ENCODE measurements around the gene NPTN.

The NPTN gene

GRCh38 chr15:73585871-73586654 is 47.1 kb downstream of the NPTN start:
- no peak overlapping the region for H3K27ac ChIP-seq (ENCODE audit: poor library complexity, severe bottlenecking)
- H3K4me3 ChIP-seq (ENCODE audit: severe bottlenecking): no peak overlapping the region
- H3K27me3 ChIP-seq (ENCODE audit: insufficient read depth, poor library complexity, severe bottlenecking): no peaks in the 10 kb centered on the region
- TF ChIP-seq CTCF (IDR thresholded peaks at IDR 0.05; ENCODE audit: poor library complexity, severe bottlenecking): no peak
- peaks cover 96% of the 10 kb centered on the region for H3K36me3 ChIP-seq (ENCODE audit: low read depth)
- H3K4me1 ChIP-seq (ENCODE audit: insufficient read depth, poor library complexity, severe bottlenecking): no peaks in the 10 kb centered on the region
- ATAC-seq (ENCODE audit: low read depth): no peak
- no peak for DNase-seq (ENCODE audit: low spot score)
- no peaks in the 10 kb centered on the region for H3K9me3 ChIP-seq (ENCODE audit: severe bottlenecking)

GRCh38 chr15:73584699-73585420 is 48.3 kb downstream of the NPTN start:
- no peak overlapping the region for H3K27ac ChIP-seq (ENCODE audit: poor library complexity, severe bottlenecking)
- H3K9me3 ChIP-seq (ENCODE audit: severe bottlenecking): no peaks in the 10 kb centered on the region

GRCh38 chr15:73583544-73583943 is 49.6 kb downstream of the NPTN start:
- H3K4me3 ChIP-seq (ENCODE audit: severe bottlenecking): no peak overlapping the region
- DNase-seq (ENCODE audit: low spot score) (no peak), ATAC-seq (ENCODE audit: low read depth) (no peak)
- peaks cover 88% of the 10 kb centered on the region for H3K36me3 ChIP-seq (ENCODE audit: low read depth)
- no peaks in the 10 kb centered on the region for H3K9me3 ChIP-seq (ENCODE audit: severe bottlenecking)
- no peaks in the 10 kb centered on the region for H3K4me1 ChIP-seq (ENCODE audit: insufficient read depth, poor library complexity, severe bottlenecking)
- TF ChIP-seq CTCF (IDR thresholded peaks at IDR 0.05; ENCODE audit: poor library complexity, severe bottlenecking): no peak
- H3K27ac ChIP-seq (ENCODE audit: poor library complexity, severe bottlenecking): no peak overlapping the region
- H3K27me3 ChIP-seq (ENCODE audit: insufficient read depth, poor library complexity, severe bottlenecking): no peaks in the 10 kb centered on the region

More at GRCh38 chr15:73584699-73585420, 48.3 kb downstream of the NPTN start:
- Histone ChIP-seq H3K4me3 (ENCODE audit: severe bottlenecking) (no peak overlapping the region), H3K36me3 (ENCODE audit: low read depth) (peaks cover 93% of the 10 kb centered on the region), H3K4me1 (ENCODE audit: insufficient read depth, poor library complexity, severe bottlenecking) (no peaks in the 10 kb centered on the region), H3K27me3 (ENCODE audit: insufficient read depth, poor library complexity, severe bottlenecking) (no peaks in the 10 kb centered on the region)
- no peak for TF ChIP-seq CTCF (IDR thresholded peaks at IDR 0.05; ENCODE audit: poor library complexity, severe bottlenecking)
- DNase-seq (ENCODE audit: low spot score) (no peak), ATAC-seq (ENCODE audit: low read depth) (no peak; the same call in 2 of the 3 replicates)

GRCh38 chr15:73582851-73583379 is 50.3 kb downstream of the NPTN start:
- no peak; the same call in 2 of the 3 replicates for ATAC-seq (ENCODE audit: low read depth)
- peaks cover 89% of the 10 kb centered on the region for H3K36me3 ChIP-seq (ENCODE audit: low read depth)
- no peak for TF ChIP-seq CTCF (IDR thresholded peaks at IDR 0.05; ENCODE audit: poor library complexity, severe bottlenecking)
- H3K27me3 ChIP-seq (ENCODE audit: insufficient read depth, poor library complexity, severe bottlenecking): no peaks in the 10 kb centered on the region
- no peak for DNase-seq (ENCODE audit: low spot score)
- no peak overlapping the region for H3K27ac ChIP-seq (ENCODE audit: poor library complexity, severe bottlenecking)
- H3K4me3 ChIP-seq (ENCODE audit: severe bottlenecking): no peak overlapping the region
- H3K9me3 ChIP-seq (ENCODE audit: severe bottlenecking): no peaks in the 10 kb centered on the region
- H3K4me1 ChIP-seq (ENCODE audit: insufficient read depth, poor library complexity, severe bottlenecking): no peaks in the 10 kb centered on the region
